SKM-1 (cell line): ENCODE results near the gene MARCHF9.
"Not testable (repeated sequence)": the region's sequence is repeated elsewhere in the genome, so short reads cannot be mapped to it uniquely, and the experiment has no call there.

ENCODE experiments used
- DNase-seq: peaks from one replicate; lab custom pipeline; 2025; ENCODE audit not compliant: unreplicated experiment; lab: John Stamatoyannopoulos, UW

MARCHF9 gene

DNA sequence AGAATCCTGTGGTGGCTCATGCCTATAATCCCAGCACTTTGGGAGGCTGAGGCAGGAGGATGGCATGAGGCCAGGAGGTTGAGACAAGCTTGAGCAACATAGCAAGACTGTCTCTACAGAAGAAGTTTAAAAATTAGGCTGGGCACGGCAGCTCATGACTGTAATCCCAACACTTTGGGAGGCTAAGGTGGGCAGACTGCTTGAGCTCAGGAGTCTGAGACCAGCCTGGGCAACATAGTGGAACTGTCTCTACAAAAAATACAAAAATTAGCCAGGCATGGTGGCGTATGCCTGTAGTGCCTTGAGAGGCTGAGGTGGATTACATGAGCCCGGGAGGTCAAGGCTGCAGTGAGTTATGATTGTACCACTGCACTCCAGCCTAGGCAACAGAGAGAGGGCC is 13.0 kb downstream of the MARCHF9 start:
- DNase-seq = no peak

DNA sequence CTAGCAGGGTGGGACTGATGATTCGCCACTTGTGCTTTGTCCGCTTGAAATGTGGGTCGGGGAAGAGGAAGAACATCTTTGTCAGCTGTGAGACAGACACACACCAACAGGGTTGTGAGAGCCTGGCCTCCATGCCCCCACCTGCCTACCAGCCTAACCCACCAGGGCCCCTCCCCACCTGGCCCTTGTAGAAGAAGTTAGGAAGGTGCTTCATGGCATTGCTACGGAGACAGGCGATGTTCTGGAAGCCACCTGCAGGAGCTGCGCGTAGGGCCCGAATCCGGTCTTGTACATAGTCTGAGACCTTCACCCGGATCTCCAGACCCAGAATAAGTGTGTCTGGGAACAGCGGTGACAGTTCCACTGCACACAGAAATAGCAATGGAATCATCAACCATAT is 14.7 kb downstream of the MARCHF9 start:
- no peak for DNase-seq

DNA sequence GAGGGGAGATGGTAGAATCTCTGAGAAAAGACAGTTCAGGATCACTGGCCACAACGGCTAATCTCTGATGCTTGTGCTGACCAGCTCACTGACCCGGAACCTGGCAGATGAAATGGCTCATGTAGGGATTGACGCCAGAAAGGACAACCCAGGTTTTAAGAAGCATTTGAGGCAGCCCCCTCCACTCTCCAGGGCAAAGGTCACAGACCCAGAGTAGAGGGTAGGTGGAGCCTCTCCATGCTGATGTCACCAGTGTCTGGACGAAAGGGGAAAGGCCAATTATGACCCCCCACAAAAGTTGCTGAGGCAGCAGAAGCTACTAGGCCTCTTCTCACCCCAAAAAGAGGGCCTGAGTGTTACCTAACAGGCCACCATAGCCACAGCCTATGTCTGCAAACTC is 15.8 kb downstream of the MARCHF9 start:
- DNase-seq = no peak

DNA sequence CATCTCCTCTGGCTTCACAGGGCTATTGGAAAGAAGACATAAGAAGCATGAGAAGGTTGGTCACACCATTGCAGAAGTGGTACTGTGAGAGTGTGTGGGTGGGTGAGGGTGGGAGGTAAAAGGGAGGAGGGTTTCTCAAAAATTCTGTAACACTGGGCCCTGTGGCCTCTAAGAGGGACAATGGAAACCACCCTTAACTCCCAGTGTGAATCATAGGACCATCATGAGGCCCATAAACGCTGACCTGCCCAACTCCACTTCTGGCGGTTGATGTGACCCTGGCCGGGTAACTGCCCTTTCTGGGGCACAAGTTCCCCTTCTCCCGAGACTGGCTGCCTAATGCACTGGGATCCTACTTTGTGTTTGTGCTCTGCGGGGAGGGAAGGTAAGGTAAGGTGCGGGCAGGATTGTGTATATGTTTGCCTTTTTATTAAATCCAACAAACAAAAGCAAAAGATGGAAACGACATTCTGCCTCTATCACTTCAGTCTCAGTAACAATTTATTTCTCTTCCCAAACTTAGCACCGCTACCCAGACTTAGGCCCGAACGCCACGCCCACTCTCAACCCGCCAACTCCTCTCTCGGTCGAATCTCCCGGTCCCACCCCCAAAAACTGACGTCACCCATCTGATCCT is 16.5 kb downstream of the MARCHF9 start:
- peak; percentile 53 for DNase-seq

DNA sequence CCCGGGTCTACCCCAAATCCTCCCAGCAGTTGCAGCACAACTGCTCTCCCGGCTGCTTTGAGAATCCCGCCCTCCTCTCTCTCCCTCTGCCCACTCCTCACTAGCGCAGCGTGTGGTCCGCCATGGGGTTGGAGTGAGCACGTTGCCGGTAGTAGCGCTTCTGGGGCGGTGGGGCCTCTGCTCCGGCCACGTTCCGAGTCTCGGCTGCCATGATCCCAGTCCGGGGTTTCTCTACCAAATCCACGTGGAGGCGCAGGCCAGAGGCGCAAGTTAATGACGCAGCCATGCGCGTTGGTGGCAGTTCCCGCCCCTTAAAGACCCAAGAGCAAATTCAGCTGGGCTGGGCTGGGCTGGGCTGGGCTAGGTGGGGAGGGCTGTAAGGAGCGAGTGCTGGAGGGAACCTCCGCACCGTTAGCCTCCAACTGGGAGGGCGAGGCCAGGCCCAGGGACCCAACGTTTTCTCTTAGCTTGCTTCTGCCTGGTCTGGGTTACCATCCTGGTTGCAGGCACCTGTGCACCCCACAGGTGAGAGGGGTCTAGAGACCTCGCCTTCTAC is 17.0 kb downstream of the MARCHF9 start, which contains the start of gene METTL1:
METTL1 (minus strand) TSS at position 233 of the 556 bp plus-strand sequence; CDS start at position 211, 22 bp downstream.
- DNase-seq = peak; percentile 79

DNA sequence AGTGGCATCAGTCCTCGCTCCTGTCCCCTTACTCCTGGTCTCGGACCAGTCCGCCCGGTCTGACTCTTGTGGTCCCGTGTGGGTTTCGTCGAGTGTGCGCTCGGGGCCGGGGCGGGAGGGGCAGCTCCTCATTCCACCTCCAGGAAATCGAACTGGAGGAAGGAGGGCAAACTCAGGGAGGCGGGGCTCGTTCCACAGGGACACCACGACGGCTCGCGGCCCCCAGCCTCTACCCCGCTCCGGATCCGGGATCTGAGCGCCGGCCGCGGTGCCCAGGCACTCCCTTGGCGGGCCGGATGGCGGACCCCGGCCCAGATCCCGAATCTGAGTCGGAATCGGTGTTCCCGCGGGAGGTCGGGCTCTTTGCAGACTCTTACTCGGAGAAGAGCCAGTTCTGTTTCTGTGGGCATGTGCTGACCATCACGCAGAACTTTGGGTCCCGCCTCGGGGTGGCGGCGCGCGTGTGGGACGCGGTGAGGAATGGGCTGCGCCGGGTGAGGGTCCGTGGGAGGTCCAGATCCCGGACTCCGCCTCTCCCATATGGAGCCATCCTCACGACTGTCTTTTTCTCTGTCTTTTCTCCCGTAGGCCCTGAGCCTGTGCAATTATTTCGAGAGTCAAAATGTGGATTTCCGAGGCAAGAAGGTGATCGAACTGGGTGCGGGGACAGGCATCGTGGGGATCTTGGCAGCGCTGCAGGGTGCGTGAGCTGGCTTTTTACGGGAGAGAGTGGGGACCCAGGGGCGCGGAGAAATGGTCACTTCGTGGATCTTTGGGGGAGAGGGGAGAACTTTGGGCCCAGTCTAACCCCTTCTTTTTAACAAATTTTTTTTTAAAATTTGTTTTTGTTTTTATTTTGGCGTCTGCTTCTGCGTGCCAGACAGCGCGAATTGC is 17.8 kb downstream of the MARCHF9 start, which contains the start of gene EEF1AKMT3:
EEF1AKMT3 (plus strand) TSS at position 186 of the 894 bp plus-strand sequence; CDS start at position 297, 111 bp downstream.
- DNase-seq = no peak

DNA sequence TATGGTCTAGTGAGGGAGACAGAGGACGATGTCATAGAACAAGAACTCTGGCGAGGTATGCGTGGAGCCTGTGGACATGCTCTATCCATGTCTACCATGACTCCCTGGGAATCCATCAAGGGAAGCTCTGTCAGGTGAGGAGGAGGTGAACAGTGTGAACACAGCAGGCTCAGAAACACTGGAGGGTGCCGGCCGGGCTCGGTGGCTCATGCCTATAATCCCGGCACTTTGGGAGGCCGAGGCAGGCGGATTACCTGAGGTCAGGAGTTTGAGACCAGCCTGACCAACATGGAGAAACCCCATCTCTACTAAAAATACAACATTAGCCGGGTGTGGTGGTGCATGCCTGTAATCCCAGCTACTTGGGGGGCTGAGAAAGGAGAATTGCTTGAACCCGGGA is 19.7 kb downstream of the MARCHF9 start:
- DNase-seq = not testable (repeated sequence)

DNA sequence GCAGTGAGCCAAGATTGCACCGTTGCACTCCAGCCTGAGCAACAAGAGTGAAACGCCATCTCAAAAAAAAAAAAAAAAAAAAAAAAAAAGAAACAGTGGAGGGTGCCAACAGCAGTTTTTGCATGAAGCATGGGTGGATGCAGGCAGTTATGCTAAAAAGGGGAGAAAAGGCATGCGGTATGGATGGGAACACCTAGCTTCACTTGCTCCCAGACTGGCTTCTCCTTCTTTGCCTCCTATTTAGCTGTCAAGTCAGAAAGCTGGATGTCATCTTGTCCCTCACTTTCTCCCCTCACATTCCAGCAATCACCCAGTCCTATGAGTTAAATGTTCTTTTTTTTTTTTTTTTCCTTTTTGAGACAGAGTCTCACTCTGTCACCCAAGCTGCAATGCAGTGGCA is 20.1 kb downstream of the MARCHF9 start:
- no peak for DNase-seq

DNA sequence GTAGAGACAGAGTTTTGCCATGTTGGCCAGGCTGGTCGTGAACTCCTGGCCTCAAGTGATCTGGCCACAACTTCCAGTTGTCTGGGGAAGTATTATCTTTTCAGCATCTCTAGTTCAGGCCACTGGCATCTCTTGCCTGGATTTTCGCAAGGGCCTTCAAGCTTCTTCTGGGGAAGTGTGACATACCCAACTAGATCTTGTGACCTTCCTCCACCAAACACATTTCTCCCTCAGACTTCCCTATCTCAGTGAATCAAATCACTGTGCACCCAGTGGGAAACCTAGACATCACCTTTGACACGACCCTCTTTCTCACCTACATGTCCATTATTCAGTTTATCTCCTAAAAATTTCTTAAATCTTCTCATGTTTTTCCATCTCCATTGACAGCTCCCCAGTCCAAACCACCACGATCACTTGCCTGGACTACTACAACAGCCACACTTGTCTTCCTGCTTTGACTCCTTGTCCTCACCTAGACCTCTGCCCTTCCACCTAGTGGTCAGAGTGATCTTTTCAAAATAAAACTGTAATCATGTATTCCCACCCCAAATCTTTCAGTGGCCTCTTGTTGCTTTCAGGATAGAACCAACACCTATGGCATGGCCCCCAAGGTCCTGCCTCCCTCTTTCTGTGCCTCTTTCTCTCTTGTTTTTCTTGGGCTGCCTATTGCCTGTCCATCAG is 20.8 kb downstream of the MARCHF9 start:
- peak; percentile 57 for DNase-seq

DNA sequence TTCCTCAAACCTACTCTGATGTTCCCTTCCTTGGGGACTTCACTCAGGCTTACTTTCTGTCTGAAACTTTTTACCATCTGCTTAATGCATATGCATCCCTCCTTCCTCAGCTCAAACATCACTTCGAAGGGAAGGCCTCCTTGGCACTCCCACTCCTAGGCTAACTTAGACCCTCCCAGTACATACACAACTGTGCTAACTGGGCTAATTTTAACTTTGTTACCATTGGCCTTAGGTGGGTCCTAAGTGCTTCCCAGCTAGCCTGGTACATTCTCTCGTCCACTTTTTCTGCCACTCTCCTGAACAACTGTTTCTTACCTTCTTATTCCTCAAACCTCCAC is 21.3 kb downstream of the MARCHF9 start:
- no peak for DNase-seq

DNA sequence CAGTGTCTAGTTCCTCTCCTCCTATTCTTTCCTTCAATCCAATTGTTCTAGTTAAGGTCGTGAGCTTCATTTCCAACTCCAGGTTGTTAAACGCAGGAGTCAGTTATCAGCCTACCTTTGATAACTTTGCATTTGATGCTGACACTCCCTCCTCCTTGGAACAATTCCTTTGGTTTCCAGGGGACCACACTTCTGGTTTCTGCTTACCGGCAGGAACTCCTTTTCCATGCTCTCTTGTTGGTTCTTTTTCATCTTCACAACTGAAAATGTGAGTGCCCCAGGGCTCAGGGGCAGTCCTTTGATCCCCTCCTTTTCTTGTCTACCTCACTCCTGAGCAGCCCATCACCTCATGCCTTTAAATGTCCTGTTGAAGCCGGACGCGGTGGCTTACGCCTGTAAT is 22.5 kb downstream of the MARCHF9 start:
- no peak for DNase-seq

DNA sequence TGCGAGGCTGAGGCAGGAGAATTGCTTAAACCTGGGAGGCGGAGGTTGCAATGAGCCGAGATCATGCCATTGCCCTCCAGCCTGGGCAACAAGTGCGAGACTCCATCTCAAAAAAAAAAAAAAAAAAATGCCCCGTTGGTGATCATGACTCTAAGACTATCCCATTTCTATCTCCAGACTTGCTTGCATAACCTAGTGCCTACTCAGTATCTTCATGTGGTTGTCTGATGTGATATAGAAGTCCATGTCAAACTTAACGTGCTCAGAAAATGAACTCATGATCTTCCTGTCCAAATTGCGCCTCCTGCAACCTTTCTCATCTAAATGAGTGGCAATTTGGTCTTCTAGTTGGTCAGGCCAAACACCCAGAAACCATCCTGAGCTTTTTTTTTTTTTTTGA is 23.0 kb downstream of the MARCHF9 start:
- DNase-seq = no peak

DNA sequence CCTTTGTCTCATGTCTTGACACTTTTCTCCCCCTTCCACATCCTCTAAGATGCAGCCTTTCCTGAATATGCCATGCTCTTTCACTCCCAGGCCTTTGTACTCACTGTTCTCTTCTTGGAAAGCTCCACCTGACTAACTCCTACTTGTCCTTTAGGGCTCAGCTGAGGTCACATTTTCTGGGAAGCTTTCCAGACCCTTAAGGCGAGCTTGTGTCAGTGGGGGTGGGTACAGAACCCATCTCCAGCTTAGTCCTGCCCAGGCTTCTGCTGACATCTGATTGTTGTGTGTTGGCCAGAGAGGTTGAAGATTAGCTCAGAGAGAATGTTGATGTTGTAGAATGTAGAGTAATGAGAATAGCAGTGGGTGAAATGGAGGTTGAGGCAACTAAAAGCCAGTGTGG is 24.8 kb downstream of the MARCHF9 start:
- DNase-seq = no peak

DNA sequence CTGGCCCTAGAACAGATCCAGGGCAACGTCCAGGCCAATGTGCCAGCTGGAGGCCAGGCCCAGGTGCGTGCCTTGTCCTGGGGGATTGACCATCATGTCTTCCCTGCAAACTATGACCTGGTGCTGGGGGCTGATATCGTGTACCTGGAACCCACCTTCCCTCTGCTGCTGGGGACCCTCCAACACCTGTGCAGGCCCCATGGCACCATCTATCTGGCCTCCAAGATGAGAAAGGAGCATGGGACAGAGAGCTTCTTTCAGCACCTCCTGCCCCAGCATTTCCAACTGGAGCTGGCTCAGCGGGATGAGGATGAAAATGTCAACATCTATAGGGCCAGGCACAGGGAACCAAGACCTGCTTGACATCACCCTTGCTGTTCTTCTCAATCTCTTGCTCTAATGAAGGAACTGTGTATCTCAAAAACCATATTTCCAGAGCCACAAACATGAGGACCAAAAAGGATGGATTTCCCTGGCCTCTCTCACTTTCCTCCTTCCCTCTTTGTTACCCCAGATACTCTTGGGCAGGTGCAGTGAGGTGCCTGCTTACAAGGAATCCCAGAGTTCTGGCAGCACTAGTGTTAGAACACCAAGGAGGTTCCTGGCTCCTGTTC is 25.5 kb downstream of the MARCHF9 start:
- DNase-seq = no peak

DNA sequence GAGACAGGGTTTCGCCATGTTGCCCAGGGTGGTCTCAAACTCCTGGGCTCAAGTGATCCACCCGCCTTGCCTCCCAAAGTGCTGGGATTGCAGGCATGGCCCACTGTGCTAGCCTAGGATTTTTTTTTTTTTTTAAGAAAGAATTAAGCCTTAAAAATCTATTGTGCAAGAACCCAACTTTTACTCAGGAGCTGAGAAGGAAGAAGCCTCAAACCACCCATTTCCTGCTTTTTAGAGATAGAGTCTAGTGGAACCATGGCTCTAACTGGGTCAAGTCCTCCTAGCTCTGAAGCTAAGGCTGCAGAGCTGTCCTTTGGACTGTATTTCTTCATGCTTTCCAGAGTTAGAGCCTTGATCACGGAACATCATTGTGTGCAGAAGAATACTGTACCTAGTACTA is 26.3 kb downstream of the MARCHF9 start:
- no peak for DNase-seq

DNA sequence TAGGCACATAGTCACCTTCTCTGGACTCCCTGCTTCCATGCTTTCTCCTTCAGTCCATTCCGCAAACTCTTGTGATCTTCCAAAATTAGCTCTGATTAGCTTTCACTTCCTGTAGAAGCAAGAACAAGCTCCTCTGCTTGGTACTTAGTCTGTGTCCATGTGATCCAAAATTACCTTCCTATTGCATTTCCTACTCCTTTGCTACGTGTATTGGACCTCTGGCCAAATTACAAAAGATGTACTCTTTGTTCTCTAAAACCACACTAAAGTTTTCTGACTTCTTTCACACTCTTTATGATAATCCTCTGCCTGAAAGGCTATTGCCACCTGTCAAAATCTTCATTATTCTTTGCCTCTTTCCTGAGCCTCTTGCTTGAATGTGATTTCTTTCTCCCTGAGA is 26.9 kb downstream of the MARCHF9 start:
- DNase-seq = no peak

DNA sequence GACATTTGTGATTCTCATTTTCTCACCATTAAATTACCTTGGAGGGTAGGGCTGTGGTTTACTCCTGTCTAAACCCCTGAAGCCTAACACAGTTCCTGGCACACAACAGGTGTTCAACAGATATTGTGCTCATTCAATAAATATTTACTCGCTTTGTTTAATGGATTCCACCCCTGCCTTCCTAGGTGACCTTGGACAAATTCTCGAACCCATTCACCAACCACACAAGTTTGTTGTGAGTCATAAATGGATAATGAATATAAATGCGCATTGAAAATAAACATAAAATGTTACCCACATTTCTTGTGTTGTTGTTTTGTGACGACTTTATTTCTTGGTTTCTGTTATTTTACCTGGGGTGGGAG is 27.3 kb downstream of the MARCHF9 start:
- DNase-seq = no peak

DNA sequence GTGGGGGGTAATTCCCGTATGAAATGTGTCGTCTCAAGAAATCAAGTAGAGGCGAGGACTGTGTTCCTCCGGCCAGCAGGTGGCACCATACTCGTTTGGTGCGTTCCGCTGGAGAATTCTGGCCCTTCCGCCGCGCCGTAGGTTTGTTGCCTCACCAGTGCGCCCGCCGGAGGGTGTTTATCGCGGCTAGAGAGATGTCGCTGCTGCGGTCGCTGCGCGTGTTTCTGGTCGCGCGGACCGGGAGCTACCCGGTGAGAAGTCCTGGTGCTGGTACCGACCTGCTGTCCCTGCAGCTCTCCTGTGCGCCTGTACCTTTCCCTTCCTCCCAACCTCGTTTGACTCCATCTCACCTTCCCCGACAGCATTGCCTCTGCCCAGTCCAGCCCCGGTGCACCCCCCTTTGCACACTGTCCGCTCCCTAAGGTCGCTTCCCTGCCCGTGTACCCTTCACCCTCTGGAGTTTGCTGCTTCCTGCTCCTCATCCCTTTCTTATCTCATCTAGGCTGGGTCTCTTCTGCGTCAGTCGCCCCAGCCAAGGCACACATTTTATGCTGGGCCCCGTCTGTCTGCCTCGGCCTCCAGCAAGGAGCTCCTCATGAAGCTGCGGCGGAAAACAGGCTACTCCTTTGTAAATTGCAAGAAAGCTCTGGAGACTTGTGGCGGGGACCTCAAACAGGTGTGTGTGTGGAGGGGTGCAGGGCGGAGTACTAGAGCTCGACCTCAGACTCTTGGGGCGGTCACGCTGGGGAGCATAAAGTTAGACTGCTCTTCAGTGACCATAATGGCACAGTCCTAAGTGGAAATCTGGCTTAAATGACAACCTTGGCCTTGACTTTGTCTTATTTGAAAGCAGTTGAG is 27.9 kb downstream of the MARCHF9 start, which contains the start of gene TSFM:
TSFM (plus strand) TSS at position 180 of the 858 bp plus-strand sequence; CDS start at position 195, 15 bp downstream.
- DNase-seq = peak; percentile 48

DNA sequence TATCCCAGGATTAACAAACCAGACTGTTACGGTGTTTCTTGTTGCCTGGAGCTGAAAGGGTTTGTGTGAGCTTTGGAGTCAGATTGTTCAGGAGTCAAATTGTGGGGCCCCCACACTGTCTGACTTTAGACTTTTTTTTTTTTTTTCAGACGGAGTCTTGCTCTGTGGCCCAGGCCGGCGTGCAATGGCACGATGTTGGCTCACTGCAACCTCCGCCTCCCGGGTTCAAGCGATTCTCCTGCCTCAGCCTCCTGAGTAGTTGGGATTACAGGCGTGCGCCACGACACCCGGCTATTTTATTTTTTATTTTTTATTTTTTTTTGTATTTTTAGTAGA is 28.5 kb downstream of the MARCHF9 start:
- no peak for DNase-seq

DNA sequence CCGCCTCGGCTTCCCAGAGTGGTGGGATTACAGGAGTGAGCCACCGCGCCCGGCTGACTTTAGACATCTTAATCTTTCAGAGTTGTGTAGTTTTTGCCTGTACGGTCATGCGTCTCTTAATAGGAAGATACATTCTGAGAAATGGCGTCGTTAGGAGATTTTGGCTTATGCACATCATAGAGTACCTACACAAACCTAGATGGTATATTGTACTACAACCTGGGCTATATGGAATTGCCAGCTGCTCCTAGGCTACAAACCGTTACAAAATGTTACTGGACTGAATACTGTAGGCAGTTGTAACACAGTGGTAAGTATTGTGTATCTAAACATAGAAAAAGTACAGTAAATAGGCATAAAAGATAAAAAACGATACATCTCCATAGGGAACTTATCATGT is 29.0 kb downstream of the MARCHF9 start:
- no peak for DNase-seq
